Liver (tissue), 9 donors: ENCODE measurements around the gene PRR16. TPM values are rescaled to one million over a fixed set of nuclear protein-coding genes. Genes with fewer than 3 reads are reported as not detected.

ENCODE experiments used
- DNase-seq: peaks from one replicate; pipeline ENCODE4 v3.0.0-alpha.2; 2017; ENCODE audit warnings: low spot score
- H3K27ac ChIP-seq, 2 donors: one replicate each; pipeline ENCODE4 v1.7.0; 2013; ENCODE audit warnings: inconsistent platforms in 2 of 2, low read length in 2 of 2, control low read depth in 1 of 2, low read depth in 1 of 2, mild to moderate bottlenecking in 1 of 2
- H3K27me3 ChIP-seq, 4 donors: one replicate each; pipeline versions ENCODE4 v1.6.1 to v1.7.0; 2013; ENCODE audit warnings: low read length in 3 of 4, inconsistent platforms in 1 of 4, mild to moderate bottlenecking in 1 of 4, moderate library complexity in 1 of 4; ENCODE audit not compliant: control insufficient read depth in 4 of 4, insufficient read depth in 4 of 4
- H3K36me3 ChIP-seq, 4 donors: one replicate each; pipeline versions ENCODE4 v1.6.1 to v1.7.0; 2013; ENCODE audit warnings: low read length in 3 of 4, mild to moderate bottlenecking in 3 of 4, low read depth in 1 of 4, moderate library complexity in 1 of 4; ENCODE audit not compliant: control insufficient read depth in 4 of 4, insufficient read depth in 3 of 4
- H3K4me1 ChIP-seq, 4 donors: one replicate each; pipeline versions ENCODE4 v1.6.1 to v1.7.0; 2013; ENCODE audit warnings: low read length in 3 of 4, mild to moderate bottlenecking in 3 of 4, moderate library complexity in 1 of 4; ENCODE audit not compliant: control insufficient read depth in 4 of 4, insufficient read depth in 4 of 4
- H3K4me3 ChIP-seq, 3 donors: one replicate each; pipeline versions ENCODE4 v1.6.1 to v1.7.0; 2013; ENCODE audit warnings: low read length in 3 of 3, control low read depth in 1 of 3, low read depth in 1 of 3, mild to moderate bottlenecking in 1 of 3
- H3K9ac ChIP-seq, 2 donors: one replicate each; pipeline ENCODE4 v1.7.0; 2013; ENCODE audit warnings: low read length in 2 of 2, mild to moderate bottlenecking in 2 of 2, moderate library complexity in 2 of 2, control low read depth in 1 of 2, low read depth in 1 of 2
- H3K9me3 ChIP-seq, 4 donors: one replicate each; pipeline versions ENCODE4 v1.6.1 to v1.7.0; 2013; ENCODE audit warnings: low read length in 3 of 4; ENCODE audit not compliant: control insufficient read depth in 4 of 4
- ATF3 ChIP-seq: IDR thresholded peaks from 2 replicates; pipeline ENCODE4 v1.6.1; 2016; ENCODE audit warnings: antibody characterized with exemption
- CTCF ChIP-seq: fragments of 150-350 bp; IDR thresholded peaks from 2 replicates; pipeline ENCODE4 v1.5.1; 2017; ENCODE audit warnings: improper control_type of control experiment, low read depth, low read length; ENCODE audit not compliant: missing input control
- EGR1 ChIP-seq, 2 donors: IDR thresholded peaks; 2 replicates each; pipeline ENCODE4 v1.6.1; 2016 to 2018; ENCODE audit warnings: antibody characterized with exemption in 2 of 2, low read depth in 2 of 2
- FOXA1 ChIP-seq: IDR thresholded peaks from 2 replicates; pipeline ENCODE4 v1.6.1; 2016; ENCODE audit warnings: antibody characterized with exemption
- FOXA2 ChIP-seq: IDR thresholded peaks from 2 replicates; pipeline ENCODE4 v1.6.1; 2016; ENCODE audit warnings: antibody characterized with exemption
- GABPA ChIP-seq, 2 donors: IDR thresholded peaks in 1 of 2; conservative IDR thresholded peaks in 1 of 2; 2 replicates each; pipeline ENCODE4 v1.6.1; 2016; ENCODE audit warnings: antibody characterized with exemption in 2 of 2, mild to moderate bottlenecking in 1 of 2, moderate library complexity in 1 of 2
- HNF4A ChIP-seq, 2 donors: conservative IDR thresholded peaks; 2 replicates each; pipeline ENCODE4 v1.6.1; 2016; ENCODE audit warnings: antibody characterized with exemption in 2 of 2, mild to moderate bottlenecking in 2 of 2
- HNF4G ChIP-seq: IDR thresholded peaks from 2 replicates; pipeline ENCODE4 v1.6.1; 2016; ENCODE audit warnings: antibody characterized with exemption
- JUND ChIP-seq, 2 donors: IDR thresholded peaks; 2 replicates each; pipeline ENCODE4 v1.6.1; 2016; ENCODE audit warnings: antibody characterized with exemption in 2 of 2
- MAX ChIP-seq: IDR thresholded peaks from 2 replicates; pipeline ENCODE4 v1.6.1; 2016; ENCODE audit warnings: antibody characterized with exemption
- NR2F2 ChIP-seq: IDR thresholded peaks from 2 replicates; pipeline ENCODE4 v1.6.1; 2016; ENCODE audit warnings: antibody characterized with exemption
- RAD21 ChIP-seq, 2 donors: IDR thresholded peaks; 2 replicates each; pipeline ENCODE4 v1.6.1; 2016; ENCODE audit warnings: antibody characterized with exemption in 2 of 2, mild to moderate bottlenecking in 2 of 2
- REST ChIP-seq: IDR thresholded peaks from 2 replicates; pipeline ENCODE4 v1.6.1; 2016; ENCODE audit warnings: antibody characterized with exemption, mild to moderate bottlenecking
- RXRA ChIP-seq, 2 donors: IDR thresholded peaks; 2 replicates each; pipeline ENCODE4 v1.6.1; 2017 to 2018; ENCODE audit warnings: antibody characterized with exemption in 2 of 2, mild to moderate bottlenecking in 1 of 2
- SP1 ChIP-seq: IDR thresholded peaks from 2 replicates; pipeline ENCODE4 v1.6.1; 2018; ENCODE audit warnings: antibody characterized with exemption, mild to moderate bottlenecking
- TAF1 ChIP-seq: conservative IDR thresholded peaks from 2 replicates; pipeline ENCODE4 v1.6.1; 2016; ENCODE audit warnings: antibody characterized with exemption, mild to moderate bottlenecking
- YY1 ChIP-seq: IDR thresholded peaks from 2 replicates; pipeline ENCODE4 v1.6.1; 2016; ENCODE audit warnings: antibody characterized with exemption, mild to moderate bottlenecking
- ZBTB33 ChIP-seq: IDR thresholded peaks from 2 replicates; pipeline ENCODE4 v1.6.1; 2016; ENCODE audit warnings: antibody characterized with exemption
- WGBS: extraction: QIAGEN DNeasy Blood & Tissue Kit; methylation state at CpG from one replicate; pipeline ENCODE4 v1.1.7; 2013; 5-methylcytosine and 5-hydroxymethylcytosine counted together
- polyA plus RNA-seq, 2 donors: library from polyadenylated mRNA; stranded (reverse) in 1 of 2; unstranded in 1 of 2; fragments of 200-250 nt in 1 of 2; fragments of >200 nt in 1 of 2; fragmentation: Nextera tagmentation in 1 of 2; extraction: Ambion mirVana in 1 of 2; gene quantifications; one replicate each; pipeline versions ENCODE4 v1.2.1 to v1.2.3, GENCODE V29; 2013 to 2015
- total RNA-seq, 2 donors: library from RNA; depleted of rRNA; stranded (reverse); fragments of >200 nt; gene quantifications; one replicate each; pipeline ENCODE4 v1.2.3, GENCODE V29; 2014
- donor health status: healthy.
- donor health status: healthy.
- donor health status: healthy.
- donor health status: healthy.
- donor health status: healthy.

The PRR16 gene
- total and polyA plus RNA-seq, 4 donors = 0.14 to 0.42 (median 0.21) TPM

GRCh38 chr5:120499876-120500563 lies 35.9 kb downstream of the PRR16 start:
- DNase-seq = no peak
- Histone ChIP-seq H3K4me3 (no peak overlapping the region), H3K36me3 (no peaks in the 10 kb centered on the region), H3K27me3 (no peaks in the 10 kb centered on the region), H3K9ac (no peak overlapping the region), H3K9me3 (no peaks in the 10 kb centered on the region), H3K4me1 (no peaks in the 10 kb centered on the region), H3K27ac (no peak overlapping the region)
- 66% methylated on average over 5 of the region's 5 CpGs for whole genome bisulfite sequencing
- no peak for TF ChIP-seq MAX
- no peak for TF ChIP-seq JUND (IDR thresholded peaks at IDR 0.05)
- no peak for TF ChIP-seq RXRA (IDR thresholded peaks at IDR 0.05)
- TF ChIP-seq HNF4G = no peak
- no peak for TF ChIP-seq RAD21 (IDR thresholded peaks at IDR 0.05)
- no peak for TF ChIP-seq FOXA1
- no peak for TF ChIP-seq EGR1 (IDR thresholded peaks at IDR 0.05; ENCODE audit: low read depth in 2 of 2)
- TF ChIP-seq REST = no peak
- TF ChIP-seq GABPA (IDR thresholded peaks at IDR 0.05 in 1 of 2, conservative IDR thresholded peaks at IDR 0.05 in 1 of 2) = no peak
- TF ChIP-seq FOXA2 = no peak
- TF ChIP-seq ZBTB33 = no peak
- no peak for TF ChIP-seq NR2F2
- no peak for TF ChIP-seq ATF3
- no peak for TF ChIP-seq HNF4A (conservative IDR thresholded peaks at IDR 0.05)
- no peak for TF ChIP-seq CTCF
- TF ChIP-seq SP1 = no peak
- TF ChIP-seq YY1 = no peak
- TF ChIP-seq TAF1 = no peak
